Neural crest cell (in vitro differentiated cells): ENCODE data around the gene MMP28. TPM values are rescaled to one million over a fixed set of nuclear protein-coding genes. Genes with fewer than 3 reads are reported as not detected.

Experiments used
- DNase-seq: peaks from one replicate; pipeline ENCODE4 v3.0.0; 2021; ENCODE audit warnings: low read depth, mixed read lengths, low spot score
- H3K27ac Mint-ChIP-seq: one replicate; pipeline ENCODE4 v1.8.0; 2021; ENCODE audit warnings: mild to moderate bottlenecking, mixed read lengths; ENCODE audit not compliant: unreplicated experiment
- H3K27me3 Mint-ChIP-seq: 2 replicates; pipeline ENCODE4 v1.8.0; 2021; ENCODE audit warnings: low read depth, mild to moderate bottlenecking, mixed read lengths
- H3K36me3 Mint-ChIP-seq: 2 replicates; pipeline ENCODE4 v1.8.0; 2021; ENCODE audit warnings: low read depth, mild to moderate bottlenecking, mixed read lengths
- H3K4me1 Mint-ChIP-seq: 2 replicates; pipeline ENCODE4 v1.8.0; 2021; ENCODE audit warnings: mixed read lengths
- H3K4me3 Mint-ChIP-seq: one replicate; pipeline ENCODE4 v1.8.0; 2021; ENCODE audit warnings: mild to moderate bottlenecking, mixed read lengths
- H3K9me3 Mint-ChIP-seq: 2 replicates; pipeline ENCODE4 v1.8.0; 2021; ENCODE audit warnings: mixed read lengths
- CTCF ChIP-seq: fragments of 200-600 bp; sonication (generic); conservative IDR thresholded peaks from 2 replicates; pipeline ENCODE4 v1.5.0; 2021; ENCODE audit warnings: antibody characterized with exemption, mild to moderate bottlenecking
- total RNA-seq: library from RNA; stranded (reverse); gene quantifications from 2 replicates; pipeline ENCODE4 v1.2.1, GENCODE V29; 2021

Gene MMP28
- total RNA-seq, 1 donor from 2014 or later: 0.68 TPM

DNA sequence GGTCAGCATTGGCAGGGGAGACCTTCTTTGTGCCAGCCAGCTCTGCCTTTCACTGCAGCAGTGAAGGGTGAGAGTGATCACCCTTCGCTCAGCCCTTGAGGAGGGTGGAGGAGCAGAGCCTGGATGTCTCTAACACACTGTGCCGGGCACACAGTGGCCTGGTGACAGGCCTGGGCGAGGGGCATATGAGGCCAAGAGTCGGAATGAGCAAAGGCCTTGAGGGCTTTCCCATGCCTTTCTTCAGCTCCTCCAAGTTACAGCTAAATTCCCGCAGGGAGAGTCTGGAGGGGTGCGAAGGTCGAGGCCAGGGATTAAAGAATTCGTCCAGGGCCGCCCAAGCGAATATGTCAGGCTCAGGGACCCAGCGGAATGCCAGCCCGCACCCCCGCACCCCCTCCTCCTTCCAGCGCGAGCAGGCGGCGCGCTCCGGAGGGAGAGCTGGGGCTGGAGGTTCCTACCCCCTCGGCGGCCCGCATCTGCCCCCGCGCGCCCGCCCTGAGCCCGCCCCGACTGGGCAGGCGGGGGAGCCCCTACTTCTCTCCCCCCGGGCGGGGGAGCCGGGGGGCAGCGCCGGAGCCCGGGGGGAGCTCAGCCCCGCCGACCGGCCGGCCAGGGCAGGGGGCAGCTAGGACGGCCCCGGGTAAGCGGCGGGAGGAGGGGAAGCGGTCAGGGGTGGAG is 64.1 kb downstream of the MMP28 start, which contains the start of gene RASL10B:
Gene RASL10B (plus strand): TSS at position 401 of the 678 bp plus-strand sequence. CDS start 3,546 bp downstream, outside the sequence.
- Mint-ChIP-seq H3K27me3 (no peaks in the 10 kb centered on the region), H3K4me3 (peak within 1 kb of the TSS; percentile 96), H3K4me1 (peaks cover 26% of the 10 kb centered on the region), H3K27ac (no peak within 1 kb of the TSS), H3K9me3 (no peaks in the 10 kb centered on the region), H3K36me3 (peaks cover 3% of the 10 kb centered on the region)
- no peak for TF ChIP-seq CTCF
- peak; percentile 62 for DNase-seq

DNA sequence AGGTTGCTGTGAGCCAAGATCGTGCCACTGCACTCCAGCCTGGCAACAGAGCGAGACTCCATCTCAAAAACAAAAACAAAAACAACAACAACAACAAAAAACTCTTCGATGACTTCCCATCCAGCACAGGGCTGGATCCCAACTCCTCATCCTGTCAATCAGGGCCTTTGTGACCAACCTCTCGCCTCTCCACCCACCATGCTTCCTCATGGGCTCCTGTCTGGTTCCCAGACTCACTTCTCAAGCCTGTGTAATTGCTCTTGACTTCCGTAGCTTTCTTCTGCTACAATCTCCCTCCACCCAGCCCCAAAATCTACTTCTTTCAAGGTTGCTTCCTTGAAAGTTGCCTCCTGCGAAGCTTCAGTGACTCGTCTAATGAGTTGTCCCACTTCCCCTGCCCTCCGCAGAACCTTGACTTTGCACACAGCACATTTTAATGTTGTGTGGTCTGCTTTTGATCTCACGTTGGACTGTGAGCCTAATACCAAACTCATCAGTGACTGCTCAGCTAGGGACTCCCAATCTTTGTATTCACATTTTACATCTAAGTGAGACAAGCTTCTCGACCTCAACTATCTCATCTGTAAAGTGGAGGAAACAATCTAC is 64.9 kb downstream of the MMP28 start:
- Mint-ChIP-seq H3K27me3 (no peaks in the 10 kb centered on the region), H3K36me3 (peaks cover 3% of the 10 kb centered on the region), H3K4me1 (peaks cover 26% of the 10 kb centered on the region), H3K9me3 (no peaks in the 10 kb centered on the region), H3K27ac (no peak overlapping the region), H3K4me3 (peak overlapping the region; percentile 88)
- no peak for DNase-seq
- no peak for TF ChIP-seq CTCF

DNA sequence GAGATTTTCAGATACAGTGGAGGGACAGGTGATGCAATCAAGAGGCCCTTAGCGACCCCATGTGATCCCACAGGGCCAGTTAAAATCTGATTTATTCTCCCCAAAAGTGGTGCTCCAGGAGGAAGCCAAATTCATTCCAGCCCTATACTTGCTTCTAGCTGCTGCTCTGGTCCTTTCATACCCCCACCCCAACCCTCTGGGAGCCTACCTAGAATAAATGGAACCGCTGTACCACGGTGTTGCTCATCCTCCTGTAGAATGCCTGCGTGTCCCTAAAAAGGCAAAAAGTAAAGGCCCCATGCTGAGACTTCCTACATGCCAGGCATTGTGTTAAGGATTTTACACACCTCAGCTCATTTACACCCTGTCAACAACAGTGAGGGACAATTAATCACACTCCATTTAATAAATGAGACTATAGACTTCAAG is 66.0 kb downstream of the MMP28 start:
- Mint-ChIP-seq H3K9me3 (no peaks in the 10 kb centered on the region), H3K4me3 (peak overlapping the region; percentile 88), H3K27ac (no peak overlapping the region), H3K36me3 (peaks cover 5% of the 10 kb centered on the region), H3K27me3 (no peaks in the 10 kb centered on the region), H3K4me1 (peaks cover 26% of the 10 kb centered on the region)
- no peak for DNase-seq
- no peak for TF ChIP-seq CTCF

DNA sequence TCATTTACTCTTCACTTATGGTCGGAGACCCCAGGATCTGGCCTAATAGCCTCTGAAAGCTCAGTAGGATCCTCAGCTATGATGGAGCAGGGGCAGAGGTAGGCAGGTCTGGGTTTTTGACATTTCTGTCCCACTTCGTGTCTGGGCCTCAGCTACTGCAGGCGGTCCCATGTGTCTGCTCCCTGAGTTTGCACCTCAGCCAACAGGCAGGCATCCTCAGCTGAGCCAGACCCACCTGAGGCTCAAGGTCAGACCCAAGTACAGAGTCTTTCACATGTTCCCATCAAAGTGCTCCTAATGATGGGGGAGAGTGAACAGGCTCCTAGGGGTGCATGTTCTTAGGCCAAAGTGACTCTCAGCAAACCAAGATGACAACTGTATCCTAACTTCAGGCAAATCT is 66.9 kb downstream of the MMP28 start:
- Mint-ChIP-seq H3K27me3 (no peaks in the 10 kb centered on the region), H3K27ac (no peak overlapping the region), H3K36me3 (peaks cover 5% of the 10 kb centered on the region), H3K4me3 (peak overlapping the region; percentile 88), H3K9me3 (no peaks in the 10 kb centered on the region), H3K4me1 (peaks cover 26% of the 10 kb centered on the region)
- no peak for TF ChIP-seq CTCF
- DNase-seq: no peak

- no peaks in the 10 kb centered on the region for H3K9me3 Mint-ChIP-seq
- peaks cover 24% of the 10 kb centered on the region for H3K4me1 Mint-ChIP-seq
- no peak overlapping the region for H3K4me3 Mint-ChIP-seq
- H3K27me3 Mint-ChIP-seq: no peaks in the 10 kb centered on the region
- no peak for TF ChIP-seq CTCF
- H3K36me3 Mint-ChIP-seq: peaks cover 5% of the 10 kb centered on the region
- no peak for DNase-seq
- no peak overlapping the region for H3K27ac Mint-ChIP-seq
Measured at GRCh38 chr17:35727635-35728034, 67.8 kb downstream of the MMP28 start.
